A673 (cell line): ENCODE measurements around the gene AMY2A. TPM values are rescaled to one million over a fixed set of nuclear protein-coding genes. Genes with fewer than 3 reads are reported as not detected.
"Not testable (repeated sequence)": the region's sequence is repeated elsewhere in the genome, so short reads cannot be mapped to it uniquely, and the experiment has no call there.

Experiments used
- Bru-seq: library from RNA; stranded (reverse); fragments of 400-500 nt; gene quantifications from one replicate; lab custom pipeline; 2021; lab: Mats Ljungman, UMichigan
- BruChase-seq, 2 experiments: library from RNA; stranded (reverse); fragments of 400-500 nt; gene quantifications; one replicate each; lab custom pipeline; 2021; lab: Mats Ljungman, UMichigan
- BruUV-seq: library from RNA; stranded (reverse); fragments of 400-500 nt; replicated peaks from 2 replicates; lab custom pipeline; 2021; lab: Mats Ljungman, UMichigan
- CTCF ChIA-PET: fragments of 300-600 bp; sonication (Branson Sonifier 250); formaldehyde crosslinking; loops from one replicate; lab custom pipeline; 2022; ENCODE audit warnings: antibody characterized with exemption; lab: Charles Lee
- POLR2A ChIA-PET: fragments of 300-600 bp; sonication (Branson Sonifier 250); formaldehyde crosslinking; loops from one replicate; lab custom pipeline; 2022; ENCODE audit warnings: antibody characterized with exemption; ENCODE audit not compliant: low non-redundant PET; lab: Charles Lee
- DNase-seq: peaks from one replicate; pipeline ENCODE4 v3.0.0-alpha.2; 2015; ENCODE audit warnings: low spot score
- H3K27ac ChIP-seq: fragments of 200-600 bp; sonication (generic); 2 replicates; pipeline ENCODE4 v1.5.1; 2016; ENCODE audit warnings: mixed run types, low read depth, mild to moderate bottlenecking, mixed read lengths, antibody characterized with exemption, low read length; ENCODE audit not compliant: poor library complexity, severe bottlenecking
- H3K27me3 ChIP-seq: fragments of 200-600 bp; sonication (generic); replicated peaks from 2 replicates; pipeline ENCODE4 v1.6.1; 2017; ENCODE audit warnings: mixed run types, low read depth, mild to moderate bottlenecking, mixed read lengths, antibody characterized with exemption, low read length; ENCODE audit not compliant: insufficient read depth, poor library complexity
- H3K36me3 ChIP-seq: fragments of 200-600 bp; sonication (generic); 2 replicates; pipeline ENCODE4 v1.6.1; 2016; ENCODE audit warnings: mixed run types, mild to moderate bottlenecking, mixed read lengths, antibody characterized with exemption, low read length; ENCODE audit not compliant: insufficient read depth, poor library complexity, severe bottlenecking
- H3K4me1 ChIP-seq: fragments of 200-600 bp; sonication (generic); 2 replicates; pipeline ENCODE4 v1.6.1; 2017; ENCODE audit warnings: mixed run types, mild to moderate bottlenecking, mixed read lengths, antibody characterized with exemption, low read length; ENCODE audit not compliant: insufficient read depth, poor library complexity, severe bottlenecking
- H3K4me3 ChIP-seq: fragments of 200-600 bp; sonication (generic); 2 replicates; pipeline ENCODE4 v1.5.1; 2016; ENCODE audit warnings: low read depth, mixed run types, mild to moderate bottlenecking, mixed read lengths, low read length; ENCODE audit not compliant: poor library complexity, severe bottlenecking
- H3K9me3 ChIP-seq: fragments of 200-600 bp; sonication (generic); 2 replicates; pipeline ENCODE4 v1.6.1; 2016; ENCODE audit warnings: mixed run types, low read depth, mild to moderate bottlenecking, mixed read lengths, antibody characterized with exemption, low read length; ENCODE audit not compliant: poor library complexity, severe bottlenecking
- CTCF ChIP-seq: fragments of 300-800, 200-600 bp; sonication (generic); conservative IDR thresholded peaks from 2 replicates; pipeline ENCODE4 v1.5.1; 2017; ENCODE audit warnings: low read depth, mild to moderate bottlenecking, antibody characterized with exemption, low read length, moderate library complexity, mixed read lengths
- EZH2 ChIP-seq: fragments of 200-600 bp; sonication (generic); IDR thresholded peaks from 2 replicates; pipeline ENCODE4 v1.6.1; 2017; ENCODE audit warnings: borderline replicate concordance, low read depth, mild to moderate bottlenecking, mixed read lengths, antibody characterized with exemption, low read length; ENCODE audit not compliant: poor library complexity, severe bottlenecking
- intact Hi-C: fragments of 100-400 bp; cut with micrococcal nuclease; formaldehyde crosslinking; loops from one replicate; pipeline ENCODE4 v1.10.0; 2022; ENCODE audit not compliant: unreplicated experiment
- long read RNA-seq: library from polyadenylated mRNA; stranded (forward); transcript quantifications from one replicate; pipeline ENCODE4 v2.0.0, GENCODE V29; 2022
- total RNA-seq: library from RNA; stranded (reverse); gene quantifications from 2 replicates; pipeline ENCODE4 v1.2.3, GENCODE V29; 2021

Gene AMY2A
- not detected in 2 replicates for total RNA-seq
- Bru-seq, nascent RNA, result not detected
- BruChase-seq, experiment 1, labeled RNA remaining after a 2-hour chase, result not detected
- BruChase-seq, experiment 2, labeled RNA remaining after a 6-hour chase, result not detected
- long read RNA-seq, result 0 reads

GRCh38 chr1:103616994-103617477, at the start of gene AMY2A:
AMY2A (plus strand) TSS chr1:103617427; CDS start chr1:103617441, 14 bp downstream.
- H3K4me1 ChIP-seq, BruUV-seq, H3K27ac ChIP-seq, H3K36me3 ChIP-seq, H3K9me3 ChIP-seq, H3K27me3 ChIP-seq, intact Hi-C loops, POLR2A ChIA-PET, CTCF ChIA-PET, H3K4me3 ChIP-seq, DNase-seq: not testable (repeated sequence)

GRCh38 chr1:103569493-103569892, 47.7 kb upstream of the AMY2A start:
- Histone ChIP-seq H3K36me3 (no peaks in the 10 kb centered on the region), H3K27ac (no peak overlapping the region), H3K27me3 (no peaks in the 10 kb centered on the region), H3K4me3 (no peak overlapping the region), H3K4me1 (no peaks in the 10 kb centered on the region), H3K9me3 (no peaks in the 10 kb centered on the region)
- DNase-seq, result no peak
- BruUV-seq, result no TSS peak
- ChIA-PET POLR2A (no interaction called here), CTCF (no interaction called here)
- TF ChIP-seq CTCF (no peak), EZH2 (no peak)
- intact Hi-C loops, result no loop called here

- DNase-seq, CTCF ChIA-PET, H3K27me3 ChIP-seq, H3K36me3 ChIP-seq, intact Hi-C loops, H3K4me1 ChIP-seq, BruUV-seq, POLR2A ChIA-PET, H3K27ac ChIP-seq, H3K9me3 ChIP-seq, H3K4me3 ChIP-seq: not testable (repeated sequence)
These were observed 45.9 kb upstream of the AMY2A start, which contains the start of gene AMY2B for GRCh38 chr1:103571289-103571688. AMY2B (plus strand) TSS chr1:103571589; CDS start chr1:103571603, 14 bp downstream.

- Histone ChIP-seq H3K9me3 (no peaks in the 10 kb centered on the region), H3K4me3 (no peak overlapping the region), H3K27me3 (no peaks in the 10 kb centered on the region), H3K36me3 (no peaks in the 10 kb centered on the region), H3K27ac (no peak overlapping the region), H3K4me1 (no peaks in the 10 kb centered on the region)
- intact Hi-C loops, result no loop called here
- TF ChIP-seq EZH2 (no peak), CTCF (no peak)
- POLR2A ChIA-PET, result no interaction called here
- DNase-seq, result no peak
- CTCF ChIA-PET, result interaction anchor here (0.6 kb wide), 1 partner anchor 96 kb away, joined by 3 read pairs; no protein-coding TSS in a partner anchor
- BruUV-seq, result no TSS peak
These were observed 41.2 kb upstream of the AMY2A start for GRCh38 chr1:103576065-103576464.

GRCh38 chr1:103576784-103577183, 40.4 kb upstream of the AMY2A start:
- H3K27ac ChIP-seq, H3K4me3 ChIP-seq, POLR2A ChIA-PET, H3K4me1 ChIP-seq, BruUV-seq, DNase-seq, H3K27me3 ChIP-seq, H3K9me3 ChIP-seq, H3K36me3 ChIP-seq, intact Hi-C loops, CTCF ChIA-PET: not testable (repeated sequence)
